HG03520 (cell line): Measurements from ENCODE around the gene CLK4.

Source experiments
- ATAC-seq: cut with Tn5 transposase; IDR thresholded peaks from one replicate; pipeline ENCODE4 v1.9.1; 2021; ENCODE audit warnings: mild to moderate bottlenecking, moderate library complexity; ENCODE audit not compliant: unreplicated experiment

The CLK4 gene

DNA sequence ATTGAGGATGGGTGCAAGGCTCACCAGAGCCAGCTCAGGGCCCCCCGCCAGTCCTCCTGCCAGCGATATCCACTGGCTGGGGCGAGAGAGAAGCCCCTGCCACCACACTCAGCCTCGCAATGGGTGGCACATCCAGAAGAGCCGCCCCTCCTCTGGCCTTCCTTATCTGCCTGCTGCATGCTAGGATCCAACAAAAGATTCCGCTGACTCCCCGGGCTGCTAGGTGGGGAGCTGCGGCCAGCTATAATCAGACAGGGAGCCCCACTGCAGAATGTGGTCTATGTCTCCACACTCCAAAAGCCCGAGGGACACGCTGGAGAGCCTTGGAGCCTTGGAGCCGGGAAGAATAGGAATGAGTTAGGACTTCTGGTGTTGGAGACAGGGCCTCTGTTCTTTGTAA is 69.4 kb downstream of the CLK4 start:
- ATAC-seq: no peak

DNA sequence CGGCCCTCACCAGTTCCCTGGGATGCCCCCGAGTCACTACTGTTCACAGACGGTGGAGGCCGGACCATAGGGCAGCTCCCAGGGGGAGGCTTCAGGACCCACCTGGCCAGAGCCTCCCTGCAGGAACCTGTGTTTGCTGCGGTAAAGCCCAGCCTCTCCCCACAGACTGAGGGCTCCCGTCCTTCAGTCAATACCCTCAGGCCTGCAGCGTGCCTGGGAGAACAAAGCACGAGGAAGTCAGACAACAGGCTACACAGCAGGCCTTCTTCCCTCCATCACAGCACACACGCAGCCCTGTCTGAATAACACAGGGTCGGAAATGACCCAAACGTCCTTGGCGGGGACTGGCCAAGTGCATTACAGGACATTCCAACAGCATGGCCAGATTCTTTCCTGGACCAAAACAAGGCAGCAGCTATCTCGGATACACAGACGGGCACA is 71.1 kb downstream of the CLK4 start:
- no peak for ATAC-seq

DNA sequence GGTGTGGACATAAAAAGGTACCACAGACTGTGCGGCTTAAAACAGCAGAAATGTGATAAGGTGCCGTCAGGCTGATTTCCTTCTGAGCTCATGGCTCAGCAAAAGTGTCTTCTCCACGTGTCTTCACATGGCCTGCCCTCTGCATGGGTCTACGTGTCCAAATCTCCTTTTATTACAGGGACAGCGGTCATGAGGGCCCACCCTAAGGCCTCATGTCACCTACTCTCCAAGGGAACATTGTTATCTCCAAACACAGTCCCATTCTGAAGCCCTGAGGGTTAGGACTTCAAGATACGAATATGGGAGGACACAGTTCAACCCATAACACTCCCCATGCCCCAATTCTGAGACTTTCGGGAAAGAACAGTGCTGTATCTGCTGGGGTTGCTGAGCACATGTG is 71.8 kb downstream of the CLK4 start:
- ATAC-seq: no peak

DNA sequence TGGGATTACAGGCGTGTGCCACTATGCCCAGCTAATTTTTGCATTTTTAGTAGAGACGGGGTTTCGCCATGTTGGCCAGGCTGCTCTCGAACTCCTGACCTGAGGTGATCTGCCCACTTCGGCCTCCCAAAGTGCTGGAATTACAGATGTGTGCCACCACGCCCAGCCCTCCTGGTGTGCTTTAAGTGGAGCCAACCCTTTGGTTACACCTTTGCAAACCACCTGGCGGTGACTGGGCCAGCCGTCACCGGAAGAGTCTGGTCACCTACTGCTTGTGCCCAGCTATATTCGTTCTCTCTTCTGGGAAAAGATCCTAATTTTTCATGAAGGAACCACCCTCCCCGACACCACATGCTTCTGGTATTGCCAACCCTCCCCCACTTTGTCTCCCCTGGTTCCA is 72.5 kb downstream of the CLK4 start:
- no peak for ATAC-seq

DNA sequence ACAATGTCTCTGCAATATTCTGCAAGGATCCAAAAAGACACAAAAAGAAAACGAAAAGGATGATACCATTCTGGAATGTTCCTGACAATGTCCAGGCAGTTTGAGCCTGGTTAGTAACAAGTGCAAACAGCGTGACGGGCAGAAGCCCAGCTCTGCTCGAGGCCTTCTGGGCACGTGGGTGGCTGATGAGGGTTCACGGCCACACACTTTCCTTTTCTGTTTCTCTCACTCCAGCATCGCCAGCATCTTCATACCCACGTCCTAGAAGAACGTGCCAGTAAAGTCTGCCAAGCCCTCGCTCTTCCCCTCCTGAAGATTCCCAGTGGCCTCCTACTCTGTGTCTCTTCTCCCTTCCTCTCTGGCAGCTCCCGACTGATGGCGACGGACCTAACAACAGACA is 73.3 kb downstream of the CLK4 start:
- no peak for ATAC-seq
